Vagina (tissue), 2 donors: ENCODE results near the gene POPDC3.

Experiments
- POLR2A ChIP-seq, 2 donors: fragments of 450-650 bp; IDR thresholded peaks; one replicate each; pipeline ENCODE4 v1.6.1; 2017; ENCODE audit warnings: antibody characterized with exemption in 2 of 2, mild to moderate bottlenecking in 2 of 2, moderate library complexity in 2 of 2
- TF ChIP-seq, protein P1 (sequence below), 3 experiments: fragments of 450-650 bp in 2 of 3; fragments of 200-600 bp in 1 of 3; sonication (generic) in 1 of 3; IDR thresholded peaks; one replicate each; pipeline ENCODE4 v1.5.1; 2017 to 2019; ENCODE audit warnings: antibody characterized with exemption in 3 of 3, mild to moderate bottlenecking in 2 of 3, moderate library complexity in 2 of 3

DNA sequence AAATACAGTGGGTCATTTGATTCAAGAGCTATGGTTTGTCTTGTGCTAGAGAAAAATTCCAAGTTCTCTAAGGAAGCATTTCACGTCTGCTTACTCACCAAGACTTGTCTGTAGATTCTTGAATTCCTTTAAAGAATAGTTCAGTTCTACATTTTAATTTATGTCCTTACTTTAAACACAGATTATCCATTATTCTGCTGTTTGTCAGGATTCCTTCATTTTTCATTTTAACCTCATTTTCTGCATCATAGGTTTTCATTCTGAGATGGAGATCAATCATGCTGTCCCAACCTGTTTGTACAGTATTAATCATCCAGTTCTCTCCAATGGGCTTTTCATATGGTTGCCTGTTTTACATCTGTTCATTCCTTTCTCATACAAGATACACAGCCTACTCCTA is 24.5 kb upstream of the POPDC3 start:
- TF ChIP-seq, protein P1, sequence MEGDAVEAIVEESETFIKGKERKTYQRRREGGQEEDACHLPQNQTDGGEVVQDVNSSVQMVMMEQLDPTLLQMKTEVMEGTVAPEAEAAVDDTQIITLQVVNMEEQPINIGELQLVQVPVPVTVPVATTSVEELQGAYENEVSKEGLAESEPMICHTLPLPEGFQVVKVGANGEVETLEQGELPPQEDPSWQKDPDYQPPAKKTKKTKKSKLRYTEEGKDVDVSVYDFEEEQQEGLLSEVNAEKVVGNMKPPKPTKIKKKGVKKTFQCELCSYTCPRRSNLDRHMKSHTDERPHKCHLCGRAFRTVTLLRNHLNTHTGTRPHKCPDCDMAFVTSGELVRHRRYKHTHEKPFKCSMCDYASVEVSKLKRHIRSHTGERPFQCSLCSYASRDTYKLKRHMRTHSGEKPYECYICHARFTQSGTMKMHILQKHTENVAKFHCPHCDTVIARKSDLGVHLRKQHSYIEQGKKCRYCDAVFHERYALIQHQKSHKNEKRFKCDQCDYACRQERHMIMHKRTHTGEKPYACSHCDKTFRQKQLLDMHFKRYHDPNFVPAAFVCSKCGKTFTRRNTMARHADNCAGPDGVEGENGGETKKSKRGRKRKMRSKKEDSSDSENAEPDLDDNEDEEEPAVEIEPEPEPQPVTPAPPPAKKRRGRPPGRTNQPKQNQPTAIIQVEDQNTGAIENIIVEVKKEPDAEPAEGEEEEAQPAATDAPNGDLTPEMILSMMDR (IDR thresholded peaks at IDR 0.05), result no peak
- TF ChIP-seq POLR2A (IDR thresholded peaks at IDR 0.05), result no peak
